Body of pancreas (tissue), 4 donors: ENCODE results near the gene AMMECR1.

Experiments used
- POLR2A ChIP-seq, 3 donors: fragments of 450-650 bp; IDR thresholded peaks; one replicate each; pipeline ENCODE4 v1.6.1; 2016; ENCODE audit warnings: antibody characterized with exemption in 3 of 3, mild to moderate bottlenecking in 2 of 3
- TF ChIP-seq, protein P1 (sequence below), 7 experiments: fragments of 450-650 bp in 4 of 7; fragments of 200-600 bp in 3 of 7; sonication (generic) in 3 of 7; IDR thresholded peaks; one replicate each; pipeline ENCODE4 v1.5.1; 2016 to 2019; ENCODE audit warnings: antibody characterized with exemption in 7 of 7

GRCh38 chrX:110157444-110157843 is 160.4 kb downstream of the AMMECR1 start:
- no peak for TF ChIP-seq POLR2A (IDR thresholded peaks at IDR 0.05)
- TF ChIP-seq, protein P1, sequence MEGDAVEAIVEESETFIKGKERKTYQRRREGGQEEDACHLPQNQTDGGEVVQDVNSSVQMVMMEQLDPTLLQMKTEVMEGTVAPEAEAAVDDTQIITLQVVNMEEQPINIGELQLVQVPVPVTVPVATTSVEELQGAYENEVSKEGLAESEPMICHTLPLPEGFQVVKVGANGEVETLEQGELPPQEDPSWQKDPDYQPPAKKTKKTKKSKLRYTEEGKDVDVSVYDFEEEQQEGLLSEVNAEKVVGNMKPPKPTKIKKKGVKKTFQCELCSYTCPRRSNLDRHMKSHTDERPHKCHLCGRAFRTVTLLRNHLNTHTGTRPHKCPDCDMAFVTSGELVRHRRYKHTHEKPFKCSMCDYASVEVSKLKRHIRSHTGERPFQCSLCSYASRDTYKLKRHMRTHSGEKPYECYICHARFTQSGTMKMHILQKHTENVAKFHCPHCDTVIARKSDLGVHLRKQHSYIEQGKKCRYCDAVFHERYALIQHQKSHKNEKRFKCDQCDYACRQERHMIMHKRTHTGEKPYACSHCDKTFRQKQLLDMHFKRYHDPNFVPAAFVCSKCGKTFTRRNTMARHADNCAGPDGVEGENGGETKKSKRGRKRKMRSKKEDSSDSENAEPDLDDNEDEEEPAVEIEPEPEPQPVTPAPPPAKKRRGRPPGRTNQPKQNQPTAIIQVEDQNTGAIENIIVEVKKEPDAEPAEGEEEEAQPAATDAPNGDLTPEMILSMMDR (IDR thresholded peaks at IDR 0.05): no peak
